ENCODE measurements around the gene GPX3. TPM values are rescaled to one million over a fixed set of nuclear protein-coding genes. Genes with fewer than 3 reads are reported as not detected.

Gene GPX3
- total and polyA plus RNA-seq, 9 of the 15 experiments (the other 6 are each of a cell fraction or from before 2014, with no cell fraction given): 0.25 to 0.86 TPM; not detected in 7

GRCh38 chr5:151036556-151036955 lies 16.2 kb downstream of the GPX3 start:
- 77% methylated on average over 6 of the region's 6 CpGs for WGBS (ENCODE audit: insufficient coverage, low coverage, missing lambda C conversion rate)
- H3K4me3 ChIP-seq: no peak overlapping the region
- intact Hi-C loops (cut with micrococcal nuclease) (no loop called here), in situ Hi-C loops (cut with MboI) (no loop called here)
- no peak overlapping the region for H3K27ac ChIP-seq (ENCODE audit: extremely low read depth, low read depth, low read length)
- H3K79me2 ChIP-seq (ENCODE audit: control insufficient read depth, insufficient read depth, low read length): no peaks in the 10 kb centered on the region
- CTCF ChIA-PET (ENCODE audit: low intra/inter-chr PET ratio): no interaction called here
- POLR2A ChIA-PET: interaction anchor here (0.7 to 1.1 kb wide), 3 partner anchors 11 to 1727 kb away, joined by 3 read pairs; no protein-coding TSS in a partner anchor
- no peak for FAIRE-seq
- no peak for ATAC-seq
- no peak for DNase-seq (ENCODE audit: extremely low read depth in 1 of 4, low spot score in 3 of 4)
- peaks cover 87% of the 10 kb centered on the region; the same call in 2 of the 3 replicates for H3K36me3 ChIP-seq (ENCODE audit: control insufficient read depth, insufficient read depth, low read length)
- H3K27me3 ChIP-seq (ENCODE audit: control insufficient read depth in 2 of 2, insufficient read depth in 2 of 2, low read length in 2 of 2): no peaks in the 10 kb centered on the region
- no peak overlapping the region for H3K4me2 ChIP-seq (ENCODE audit: insufficient read depth, low read length)
- no peak overlapping the region for H2AFZ ChIP-seq (ENCODE audit: low read depth, low read length)
- no peaks in the 10 kb centered on the region for H3K9me3 ChIP-seq (replicated peaks; ENCODE audit: control insufficient read depth, insufficient read depth, low read depth, low read length)
- no peak for TF ChIP-seq HDAC2 (IDR thresholded peaks at IDR 0.05)
- TF ChIP-seq NFIC (IDR thresholded peaks at IDR 0.05): peak; percentile 6; the same call in 1 of the 2 replicates
- H4K20me1 ChIP-seq (replicated peaks; ENCODE audit: control insufficient read depth, insufficient read depth, low read length): no peaks in the 10 kb centered on the region
- BruUV-seq (replicated peaks): no TSS peak
- peaks cover 5% of the 10 kb centered on the region for H3K9me1 ChIP-seq (ENCODE audit: control insufficient read depth, insufficient read depth, low read length)
- peaks cover 0 to 4% of the 10 kb centered on the region in 2 experiments; a peak in 1 of 5 replicates for H3K4me1 ChIP-seq (replicated peaks in 1 of 2; ENCODE audit: control insufficient read depth in 2 of 2, insufficient read depth in 2 of 2, low read length in 2 of 2)
- no peak overlapping the region for H3K9ac ChIP-seq (ENCODE audit: insufficient read depth in 1 of 2, low read depth in 2 of 2, low read length in 2 of 2)

GRCh38 chr5:151037561-151038411 lies 17.4 kb downstream of the GPX3 start:
- POLR2A ChIA-PET: interaction anchor here (0.7 to 1.1 kb wide), 2 partner anchors 10 to 21 kb away, joined by 3 to 4 read pairs; no protein-coding TSS in a partner anchor
- H3K9ac ChIP-seq (ENCODE audit: insufficient read depth in 1 of 2, low read depth in 2 of 2, low read length in 2 of 2): peak overlapping the region in 1 of 2 experiments; percentile 40; a peak in 1 of 4 replicates
- no peak for TF ChIP-seq ID3 (CRISPR knock-in tag; IDR thresholded peaks at IDR 0.05)
- TF ChIP-seq ID3 (tag; IDR thresholded peaks at IDR 0.05): no peak
- TF ChIP-seq CC2D1A (IDR thresholded peaks at IDR 0.05): no peak
- TF ChIP-seq CREB3 (tag; conservative IDR thresholded peaks at IDR 0.05; ENCODE audit: low read depth): no peak
- no peak for TF ChIP-seq PREB (CRISPR knock-in tag; IDR thresholded peaks at IDR 0.05)
- no peak for TF ChIP-seq MCM2 (IDR thresholded peaks at IDR 0.05; ENCODE audit: low read depth)

More at GRCh38 chr5:151037561-151038411, 17.4 kb downstream of the GPX3 start:
- H3K4me1 ChIP-seq (replicated peaks in 1 of 2; ENCODE audit: control insufficient read depth in 2 of 2, insufficient read depth in 2 of 2, low read length in 2 of 2): peaks cover 0 to 4% of the 10 kb centered on the region in 2 experiments; a peak in 1 of 5 replicates
- no peak overlapping the region for H3K4me2 ChIP-seq (ENCODE audit: insufficient read depth, low read length)
- H3K36me3 ChIP-seq (ENCODE audit: control insufficient read depth, insufficient read depth, low read length): peaks cover 88% of the 10 kb centered on the region; the same call in 2 of the 3 replicates
- H4K20me1 ChIP-seq (replicated peaks; ENCODE audit: control insufficient read depth, insufficient read depth, low read length): no peaks in the 10 kb centered on the region
- no peak for FAIRE-seq
- 77% methylated on average over 10 of the region's 12 CpGs for WGBS (ENCODE audit: insufficient coverage, low coverage, missing lambda C conversion rate)
- CTCF ChIA-PET (ENCODE audit: low intra/inter-chr PET ratio): no interaction called here
- ATAC-seq: no peak
- no peaks in the 10 kb centered on the region for H3K79me2 ChIP-seq (ENCODE audit: control insufficient read depth, insufficient read depth, low read length)
- intact Hi-C loops (cut with micrococcal nuclease): no loop called here
- no TSS peak for BruUV-seq (replicated peaks)
- H3K9me3 ChIP-seq (replicated peaks; ENCODE audit: control insufficient read depth, insufficient read depth, low read depth, low read length): no peaks in the 10 kb centered on the region
- no peak for DNase-seq (ENCODE audit: extremely low read depth in 1 of 4, low spot score in 3 of 4)
- no peak overlapping the region for H3K27ac ChIP-seq (ENCODE audit: extremely low read depth, low read depth, low read length)
- H2AFZ ChIP-seq (ENCODE audit: low read depth, low read length): no peak overlapping the region
- in situ Hi-C loops (cut with MboI): no loop called here
- H3K9me1 ChIP-seq (ENCODE audit: control insufficient read depth, insufficient read depth, low read length): peaks cover 5% of the 10 kb centered on the region
- no peaks in the 10 kb centered on the region for H3K27me3 ChIP-seq (ENCODE audit: control insufficient read depth in 2 of 2, insufficient read depth in 2 of 2, low read length in 2 of 2)
- H3K4me3 ChIP-seq: no peak overlapping the region

Data from K562 (cell line).